Measurements from ENCODE around the gene SBF2.
"Not testable (repeated sequence)": the region's sequence is repeated elsewhere in the genome, so short reads cannot be mapped to it uniquely, and the experiment has no call there.

SBF2 gene

DNA sequence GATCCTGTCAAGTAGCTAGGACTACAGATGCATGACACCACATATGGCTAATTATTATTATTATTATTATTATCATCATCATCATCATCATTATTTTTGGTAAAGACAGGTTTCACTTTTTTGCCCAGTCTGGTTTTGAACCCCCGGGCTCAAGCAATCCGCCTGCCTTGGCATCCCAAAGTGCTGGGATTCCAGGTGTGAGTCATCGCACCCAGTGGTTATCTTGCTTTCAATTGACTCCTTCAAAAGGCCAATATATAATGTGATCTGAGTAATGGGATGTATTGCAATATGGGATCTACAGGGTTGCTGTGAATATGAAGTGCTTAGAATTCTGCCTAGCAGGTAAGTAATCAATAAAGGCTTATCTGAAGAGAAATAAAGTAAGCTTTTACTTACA, 221.2 kb downstream of the SBF2 start:
- no peak for DNase-seq (ENCODE audit: low read depth in 4 of 4, low spot score in 1 of 4)

DNA sequence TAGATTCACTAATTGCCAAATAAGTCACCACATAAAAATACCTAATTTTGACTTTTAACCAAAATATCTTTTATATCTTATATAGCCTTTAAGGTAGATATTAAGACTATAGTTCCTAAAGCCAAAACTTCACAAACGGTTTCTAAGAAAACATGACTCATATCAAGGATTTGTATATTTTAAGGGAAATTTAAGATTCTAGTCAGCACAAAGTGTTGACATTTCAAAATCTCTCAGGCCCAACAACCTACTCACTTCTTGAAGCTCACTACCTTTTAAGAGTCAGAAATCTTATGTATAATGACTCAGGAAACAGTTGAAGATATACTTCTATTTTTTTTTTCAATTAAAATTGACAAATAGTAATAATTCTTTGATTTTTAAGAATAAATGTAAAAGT, 221.9 kb downstream of the SBF2 start:
- DNase-seq (ENCODE audit: low read depth in 4 of 4, low spot score in 1 of 4) = no peak

DNA sequence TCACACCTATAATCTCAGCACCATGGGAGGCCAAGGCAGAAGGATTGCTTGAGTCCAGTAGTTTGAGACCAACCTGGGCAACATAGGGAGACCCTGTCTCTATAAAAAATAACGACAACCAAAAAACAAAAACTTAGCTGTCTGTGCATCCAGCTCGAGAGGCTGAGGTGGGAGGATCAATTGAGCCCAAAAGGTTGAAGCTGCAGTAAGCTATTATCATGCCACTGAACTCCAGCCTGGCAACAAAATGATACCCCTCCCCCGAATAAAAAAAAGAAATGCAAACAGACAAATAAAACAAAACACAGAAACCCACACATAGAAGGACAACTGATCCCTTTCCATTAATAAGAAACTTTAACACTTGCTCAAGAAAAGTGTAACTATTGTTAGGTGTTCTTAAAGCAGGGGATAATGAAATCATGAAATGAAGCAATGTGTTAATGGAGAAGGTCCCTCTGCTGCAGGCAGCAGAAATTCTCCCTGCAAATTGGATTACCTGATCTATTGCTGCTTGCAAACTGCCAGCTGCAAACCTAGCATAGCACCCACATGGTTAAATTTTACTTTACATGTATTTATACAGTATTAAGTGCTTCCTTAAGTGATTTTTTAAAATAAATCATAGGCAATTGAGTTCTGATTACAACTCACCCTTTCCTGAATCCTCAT, 226.3 kb downstream of the SBF2 start:
- DNase-seq (ENCODE audit: low read depth in 4 of 4, low spot score in 1 of 4) = no peak

DNA sequence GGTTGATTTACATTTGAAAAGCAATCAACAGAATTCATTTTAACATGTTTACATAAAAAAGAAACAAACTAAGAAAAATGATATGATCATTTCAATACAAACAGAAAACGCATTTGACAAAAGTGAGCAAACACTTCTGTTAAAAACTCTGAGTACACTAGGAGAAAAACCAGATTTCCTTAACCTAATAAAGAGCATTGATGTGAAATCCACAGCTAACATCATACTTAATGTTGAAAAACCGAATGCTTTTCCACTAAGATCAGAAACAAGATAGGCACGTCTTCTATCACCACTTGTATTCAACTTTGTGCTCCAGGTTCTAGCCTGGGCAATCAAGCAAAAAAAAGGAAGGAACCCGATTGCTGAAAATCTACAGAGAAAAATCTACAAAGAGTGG, 227.6 kb downstream of the SBF2 start:
- no peak for DNase-seq (ENCODE audit: low read depth in 4 of 4, low spot score in 1 of 4)

DNA sequence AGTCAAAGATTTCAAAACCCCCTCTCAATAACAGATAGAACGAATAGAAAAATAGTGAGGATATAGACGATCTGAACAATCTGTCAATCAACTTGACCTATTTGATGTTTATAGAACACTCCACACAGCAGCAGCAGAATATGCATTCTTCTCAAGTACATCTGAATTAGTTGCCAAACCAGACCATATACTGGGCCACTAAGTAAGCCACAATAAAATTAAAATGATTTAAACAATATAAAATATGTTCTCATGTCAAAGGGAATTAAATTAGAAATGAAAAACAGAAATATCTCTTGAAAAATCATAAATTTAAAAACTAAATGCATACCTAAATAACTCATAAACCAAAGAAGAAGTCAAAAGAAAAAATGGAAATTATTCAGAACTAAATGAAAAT, 229.2 kb downstream of the SBF2 start:
- no peak for DNase-seq (ENCODE audit: low read depth in 4 of 4, low spot score in 1 of 4)

DNA sequence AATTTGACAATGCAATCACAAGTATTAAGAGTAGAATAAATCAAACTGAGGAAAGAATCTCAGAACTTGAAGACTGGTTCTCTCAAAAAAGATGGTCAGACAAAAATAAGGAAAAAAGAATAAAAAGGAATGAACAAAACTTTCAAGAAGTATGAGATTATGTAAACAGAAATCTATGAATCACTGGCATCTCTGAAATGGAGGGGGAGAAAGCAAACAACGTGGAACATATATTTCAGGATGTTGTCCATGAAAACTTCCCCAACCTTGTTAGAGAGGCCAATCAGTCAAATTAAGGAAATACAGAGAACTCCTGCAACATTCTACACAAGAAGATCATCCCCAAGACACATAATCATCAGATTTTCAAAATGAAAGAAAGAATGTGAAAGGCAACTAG, 235.7 kb downstream of the SBF2 start:
- DNase-seq (ENCODE audit: low read depth in 4 of 4, low spot score in 1 of 4) = no peak

DNA sequence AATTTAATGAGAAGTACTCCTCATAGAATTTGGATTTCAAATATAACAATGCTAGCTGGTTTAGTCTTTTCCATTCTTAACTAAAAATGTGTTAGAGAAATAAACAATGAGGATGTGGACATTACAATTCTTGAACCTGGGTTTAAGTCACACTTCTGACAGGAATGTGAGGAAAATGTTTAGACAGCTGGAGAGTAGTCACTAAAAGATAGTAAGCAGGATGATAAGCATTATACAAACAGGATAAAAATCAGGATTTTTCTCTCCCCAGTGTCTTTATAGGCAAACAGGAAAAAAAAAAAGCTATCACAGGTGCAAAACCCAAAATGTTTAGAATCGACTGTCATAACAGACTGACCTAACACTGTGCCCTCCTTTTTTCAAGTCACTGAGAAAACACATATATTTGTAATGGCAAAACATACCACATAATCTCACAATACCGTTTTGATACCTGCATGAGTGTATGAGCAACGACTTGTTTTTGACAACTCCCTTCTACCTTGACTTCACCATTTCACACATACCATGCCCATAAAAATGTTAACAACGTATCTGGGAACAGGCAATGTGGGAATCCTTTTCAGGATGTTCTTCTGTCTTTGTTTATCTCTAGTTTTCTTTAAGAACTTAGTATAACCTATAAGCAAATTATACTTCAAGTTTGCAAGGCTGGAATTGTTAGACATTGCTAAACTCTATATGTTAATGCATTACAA, 242.0 kb downstream of the SBF2 start:
- DNase-seq (ENCODE audit: low read depth in 4 of 4, low spot score in 1 of 4) = no peak

DNA sequence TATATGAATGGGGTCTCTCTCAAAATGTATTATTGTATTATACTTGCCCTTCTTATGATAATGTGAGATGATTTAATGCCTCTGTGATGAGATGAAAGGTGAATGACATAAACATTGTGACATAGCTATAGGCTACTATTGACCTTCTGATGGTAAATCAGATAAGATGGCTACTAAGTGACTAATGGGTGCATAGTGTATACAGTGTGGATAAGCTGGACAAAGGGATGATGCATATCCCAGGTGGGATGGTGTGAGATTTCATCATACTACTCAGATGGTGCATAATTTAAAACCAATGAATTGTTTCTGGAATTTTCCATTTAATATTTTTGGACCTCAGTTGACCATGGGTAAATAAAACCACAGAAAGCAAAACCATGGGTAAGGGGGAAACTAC, 243.5 kb downstream of the SBF2 start:
- no peak for DNase-seq (ENCODE audit: low read depth in 4 of 4, low spot score in 1 of 4)

DNA sequence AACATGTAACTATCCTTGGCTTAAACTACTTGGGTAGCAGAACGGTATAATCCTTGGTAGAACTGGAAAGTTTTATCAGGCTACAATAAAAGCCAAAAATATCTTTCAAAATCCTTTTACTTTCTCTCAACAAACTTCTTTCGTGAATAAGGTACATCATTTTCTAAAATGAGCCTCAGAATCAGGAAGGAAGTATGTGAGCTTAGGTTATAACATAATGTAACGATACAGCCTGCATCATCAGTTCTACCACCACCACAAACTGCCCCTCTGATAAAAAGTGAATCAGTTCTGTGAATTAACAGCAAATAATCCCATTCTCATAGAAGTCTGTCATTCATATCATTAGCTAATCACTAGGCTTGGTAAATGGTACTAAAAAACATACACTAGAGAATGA, 244.3 kb downstream of the SBF2 start:
- DNase-seq (ENCODE audit: low read depth in 4 of 4, low spot score in 1 of 4) = no peak

DNA sequence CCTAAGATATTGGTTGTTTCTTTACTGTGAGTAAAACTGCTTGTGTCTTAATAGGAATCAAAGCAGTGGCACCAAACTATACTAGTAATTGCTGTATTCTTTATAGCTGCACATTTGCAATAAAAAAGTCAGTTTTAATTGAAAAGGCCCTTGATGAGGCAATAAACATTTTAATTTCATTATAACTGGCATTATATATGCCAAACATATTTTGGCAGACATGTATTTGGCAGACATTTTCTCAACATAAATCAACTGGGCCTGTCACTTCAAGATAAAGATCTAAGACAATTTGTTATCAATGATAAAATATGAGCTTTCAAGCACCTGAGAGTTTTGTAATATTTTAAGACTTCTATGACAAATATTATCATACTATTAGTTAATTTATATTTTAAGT, 245.7 kb downstream of the SBF2 start:
- DNase-seq (ENCODE audit: low read depth in 4 of 4, low spot score in 1 of 4) = no peak

DNA sequence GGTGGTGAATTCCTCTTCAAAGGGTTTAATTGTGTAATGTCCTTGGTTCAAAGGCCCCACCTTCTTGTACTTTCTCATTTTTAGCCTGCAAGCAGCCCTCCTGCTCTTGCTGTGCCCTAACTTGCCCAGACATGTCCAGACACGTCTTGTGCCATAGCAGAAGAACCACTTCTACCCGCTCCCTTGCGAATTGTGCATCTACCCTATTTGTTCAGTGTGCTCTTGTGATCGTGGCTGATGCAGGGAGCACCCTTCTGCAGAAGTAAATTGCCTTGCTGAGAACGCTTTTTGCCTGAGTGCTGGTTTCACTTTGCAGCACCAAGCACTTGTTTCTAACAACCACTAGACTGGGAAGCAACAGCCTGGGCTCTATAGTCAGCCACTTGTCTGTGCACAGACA, 249.4 kb downstream of the SBF2 start:
- no peak for DNase-seq (ENCODE audit: low read depth in 4 of 4, low spot score in 1 of 4)

DNA sequence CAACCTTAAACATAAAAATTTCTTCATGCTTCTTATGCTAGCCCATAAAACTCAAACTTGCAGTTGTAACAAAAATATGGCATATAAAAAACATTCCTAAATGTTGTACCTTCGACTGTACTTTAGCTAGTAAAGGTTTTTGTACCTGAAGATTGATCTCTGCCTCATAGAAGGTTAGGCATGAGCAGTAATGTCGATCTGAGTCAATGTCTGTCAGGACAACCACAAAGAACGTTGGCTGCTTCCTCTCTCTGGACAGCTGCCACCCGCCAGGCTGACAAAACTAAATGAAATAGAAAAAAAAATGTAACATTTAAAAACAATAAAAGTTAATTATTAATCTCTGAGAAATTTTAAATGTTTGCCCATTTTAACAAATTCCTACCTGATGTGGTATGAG, 251.3 kb downstream of the SBF2 start:
- DNase-seq (ENCODE audit: low read depth in 4 of 4, low spot score in 1 of 4) = no peak

DNA sequence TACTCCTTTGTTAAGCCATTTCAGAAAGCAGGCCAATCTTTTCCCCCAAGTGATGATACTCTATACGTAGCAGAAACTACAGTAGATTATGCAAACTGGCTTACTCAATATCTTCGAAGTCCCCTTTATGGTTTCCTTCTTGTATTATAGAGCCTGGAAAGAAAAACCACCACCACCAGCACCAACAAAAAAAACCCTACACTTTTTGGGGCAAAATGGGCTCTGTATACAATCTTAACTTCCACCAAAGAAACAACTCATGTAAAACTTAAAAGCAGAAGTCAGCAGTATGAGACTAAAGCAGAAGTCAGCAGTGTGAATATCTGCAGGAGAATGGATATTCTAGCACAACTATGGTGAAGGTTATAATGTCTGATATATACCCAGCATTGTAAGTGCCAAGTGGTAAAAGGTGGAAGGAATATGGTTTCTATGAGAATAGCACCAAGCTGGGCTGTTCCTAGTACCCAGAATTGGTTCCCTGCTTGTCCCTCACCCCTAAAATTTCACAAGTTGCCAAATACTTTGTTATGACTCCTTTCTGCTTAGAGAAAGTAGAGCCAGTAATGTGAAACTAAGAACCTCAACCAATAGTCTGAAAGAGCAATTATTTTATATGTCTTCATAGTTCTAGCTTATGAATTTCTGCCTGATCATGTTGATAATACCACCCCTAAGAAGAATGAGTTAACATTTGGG, 252.1 kb downstream of the SBF2 start:
- no peak for DNase-seq (ENCODE audit: low read depth in 4 of 4, low spot score in 1 of 4)

DNA sequence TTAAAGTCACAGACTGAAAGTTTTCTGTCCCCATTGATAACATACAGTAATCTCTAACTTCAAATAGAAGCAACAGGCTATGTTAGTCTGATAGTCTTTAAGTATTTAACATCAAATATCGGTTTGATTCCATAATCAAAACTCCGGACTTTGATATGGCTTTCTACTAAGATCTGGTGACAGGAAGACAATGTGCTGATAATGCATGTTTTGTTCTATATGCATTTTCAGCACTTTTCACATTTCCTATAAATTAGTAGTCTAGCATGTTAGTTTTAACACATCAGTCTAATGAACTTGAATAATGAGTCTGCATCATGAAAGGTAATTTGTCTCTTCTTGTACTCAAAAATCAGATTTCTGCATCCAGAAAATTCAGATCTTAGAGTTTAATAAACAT, 252.7 kb downstream of the SBF2 start:
- no peak for DNase-seq (ENCODE audit: low read depth in 4 of 4, low spot score in 1 of 4)

DNA sequence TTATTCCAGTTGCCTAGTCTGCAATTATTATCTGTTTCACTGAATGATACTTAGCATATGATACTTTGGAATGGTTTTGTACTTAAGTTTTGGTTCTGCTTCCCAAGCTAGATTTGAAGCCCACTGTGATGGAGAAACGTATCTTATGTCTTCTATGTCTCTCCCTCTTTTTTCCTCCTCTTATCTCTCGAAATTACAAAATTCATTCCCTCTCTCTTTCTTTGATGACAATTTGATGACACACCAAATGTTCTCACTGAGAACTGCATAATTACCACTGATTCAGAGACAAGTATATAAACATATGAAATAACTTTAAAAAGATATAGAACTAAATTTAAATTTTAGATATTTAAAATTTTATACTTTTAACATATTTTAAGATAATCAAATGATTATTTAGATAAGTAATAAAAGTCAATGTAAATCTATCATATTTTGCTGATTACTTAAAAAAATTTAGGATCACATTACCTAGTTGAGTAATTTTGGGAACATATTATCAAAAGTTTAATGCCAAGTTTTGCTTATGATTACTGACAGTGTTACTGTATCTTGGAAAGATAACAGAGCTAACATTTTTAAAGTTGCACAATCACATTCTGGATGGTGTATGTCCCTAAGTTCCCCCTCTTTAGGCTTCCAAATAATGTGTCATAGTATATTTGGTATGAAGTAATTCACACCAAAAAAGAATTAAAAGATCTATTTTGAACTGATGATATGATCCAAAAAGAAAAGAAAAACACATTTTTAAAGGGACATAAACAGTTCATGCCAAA, 255.3 kb downstream of the SBF2 start:
- no peak for DNase-seq (ENCODE audit: low read depth in 4 of 4, low spot score in 1 of 4)

DNA sequence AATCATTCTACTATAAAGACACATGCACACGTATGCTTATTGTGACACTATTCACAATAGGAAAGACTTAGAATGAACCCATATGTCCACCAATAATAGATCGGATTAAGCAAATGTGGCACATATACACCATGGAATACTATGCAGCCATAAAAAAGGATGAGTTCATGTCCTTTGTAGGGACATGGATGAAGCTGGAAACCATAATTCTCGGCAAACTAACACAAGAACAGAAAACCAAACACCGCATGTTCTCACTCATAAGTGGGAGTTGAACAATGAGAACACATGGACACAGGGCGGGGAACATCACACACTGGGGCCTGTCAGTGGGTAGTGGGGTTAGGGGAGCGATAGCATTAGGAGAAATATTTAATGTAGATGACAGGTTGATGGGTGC, 258.1 kb downstream of the SBF2 start:
- DNase-seq (ENCODE audit: low read depth in 4 of 4, low spot score in 1 of 4) = not testable (repeated sequence)

DNA sequence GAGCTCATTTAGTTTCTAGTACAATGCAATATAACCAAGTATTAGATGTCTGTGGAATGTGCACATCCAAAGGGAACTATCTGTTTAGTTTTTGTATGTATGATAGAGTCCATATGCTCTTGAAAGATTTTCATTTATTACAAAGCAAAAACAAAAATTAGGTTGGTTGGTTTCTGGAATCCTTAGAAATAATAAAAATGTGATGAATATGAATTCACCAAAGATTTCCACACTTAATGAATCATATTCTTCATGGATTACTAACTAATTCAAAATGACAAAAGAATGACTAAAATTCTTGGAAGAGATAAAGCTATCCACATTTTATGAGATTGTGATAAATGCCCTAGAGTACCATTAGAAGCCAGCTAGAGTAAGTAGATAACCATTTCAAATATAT, 261.1 kb downstream of the SBF2 start:
- DNase-seq (ENCODE audit: low read depth in 4 of 4, low spot score in 1 of 4) = no peak

DNA sequence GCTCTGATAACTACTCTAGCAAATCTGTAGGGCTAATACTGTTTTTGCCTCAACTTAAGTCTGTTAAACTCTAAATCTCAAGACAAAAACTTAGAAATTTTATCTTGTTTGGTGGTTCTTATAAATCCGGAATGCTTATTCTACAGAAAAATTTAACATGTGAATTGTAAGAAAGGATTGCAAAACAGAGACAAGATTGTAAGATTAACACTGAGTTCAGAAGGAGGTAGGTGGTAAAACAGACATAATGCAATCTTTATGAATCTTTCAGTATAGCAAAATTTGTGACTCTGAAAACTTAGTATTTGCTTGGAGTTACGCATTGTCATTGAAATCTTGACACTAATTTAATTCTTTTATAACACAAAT, 263.9 kb downstream of the SBF2 start:
- DNase-seq (ENCODE audit: low read depth in 4 of 4, low spot score in 1 of 4) = no peak

DNA sequence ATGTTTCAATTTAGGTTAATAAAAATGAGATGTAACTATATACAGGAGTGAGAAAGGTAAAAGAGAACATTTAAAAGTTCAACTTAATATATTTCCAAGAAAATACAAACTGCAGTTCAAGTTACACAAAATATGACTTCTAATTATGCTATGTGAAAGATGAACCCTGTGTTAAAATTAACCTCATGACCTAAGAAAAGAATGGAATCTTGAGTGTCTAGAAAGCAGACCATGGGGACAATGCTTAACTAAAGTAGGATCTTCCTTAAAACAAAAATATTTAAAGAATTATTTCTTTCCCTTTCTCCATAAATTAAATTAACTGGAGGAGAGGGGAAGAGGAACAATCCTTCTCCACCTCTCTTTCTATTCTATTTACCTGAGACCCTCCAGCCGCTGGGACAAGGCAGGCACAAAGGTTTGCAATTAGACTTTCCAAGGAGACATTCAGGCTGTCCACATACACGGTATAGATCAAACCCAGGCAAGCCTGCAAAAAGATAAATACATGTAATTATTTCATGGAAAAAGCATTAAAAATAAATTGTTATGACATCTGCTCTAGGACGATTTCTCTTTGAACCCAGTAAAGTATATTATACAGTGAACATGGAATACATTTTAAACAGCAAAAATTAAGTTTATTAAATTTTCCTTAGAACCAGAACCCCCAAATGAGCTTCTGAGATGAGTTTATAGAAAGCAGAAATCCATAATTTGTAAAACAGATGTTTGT, 264.5 kb downstream of the SBF2 start:
- DNase-seq (ENCODE audit: low read depth in 4 of 4, low spot score in 1 of 4) = no peak

DNA sequence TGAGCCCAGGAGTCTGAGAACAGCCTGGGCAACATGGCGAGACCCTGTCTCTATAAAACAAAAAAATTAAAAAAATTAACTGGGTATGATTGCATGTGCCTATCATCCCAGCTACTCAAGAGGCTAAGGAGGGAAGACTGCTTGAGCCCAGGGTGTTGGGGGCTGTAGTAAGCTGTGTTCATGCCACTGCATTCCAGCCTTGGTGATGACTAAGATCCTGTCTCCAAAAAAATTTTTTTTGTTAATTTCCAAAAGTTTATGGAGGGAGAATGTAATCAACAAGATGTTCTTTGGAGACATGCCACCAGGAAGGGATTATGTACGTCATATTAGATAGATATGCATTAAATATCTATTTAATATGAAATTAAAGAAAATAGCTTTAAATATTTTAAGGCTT, 267.5 kb downstream of the SBF2 start:
- no peak for DNase-seq (ENCODE audit: low read depth in 4 of 4, low spot score in 1 of 4)

DNA sequence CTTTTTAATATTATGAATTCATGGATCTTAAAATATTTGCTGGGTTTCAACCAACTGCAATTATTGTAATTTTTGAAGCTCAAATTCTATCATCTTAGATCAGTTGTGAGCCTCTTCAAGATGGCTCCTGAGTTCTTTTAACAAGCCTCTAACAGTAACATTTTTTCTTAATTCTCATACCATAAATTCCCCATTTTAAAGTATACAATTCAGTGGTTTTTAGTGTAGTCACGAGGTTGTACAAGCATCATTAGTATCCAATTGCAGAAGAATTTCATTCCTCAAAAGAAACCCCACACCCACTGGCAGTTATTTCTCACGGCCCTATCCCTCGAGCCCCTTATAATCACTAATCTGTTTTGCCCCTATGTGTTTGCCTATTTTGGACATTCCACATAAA, 270.8 kb downstream of the SBF2 start:
- no peak for DNase-seq (ENCODE audit: low read depth in 4 of 4, low spot score in 1 of 4)
